HEK293 (cell line): ENCODE results near the gene ALDH16A1.

Source experiments
- KLF10 ChIP-seq: fragments of 450-650 bp; IDR thresholded peaks from 2 replicates; pipeline ENCODE4 v1.5.1; 2018; ENCODE audit warnings: missing biosample characterization, mild to moderate bottlenecking, missing genetic modification characterization
- KLF16 ChIP-seq: fragments of 450-650 bp; formaldehyde crosslinking; IDR thresholded peaks from 2 replicates; pipeline ENCODE4 v1.5.1; 2017; ENCODE audit warnings: missing biosample characterization, missing genetic modification characterization
- PRDM1 ChIP-seq: fragments of 450-650 bp; formaldehyde crosslinking; IDR thresholded peaks from 2 replicates; pipeline ENCODE4; 2016; ENCODE audit warnings: missing biosample characterization, missing genetic modification characterization
- SCRT2 ChIP-seq: fragments of 450-650 bp; formaldehyde crosslinking; IDR thresholded peaks from 2 replicates; pipeline ENCODE4 v1.5.1; 2016; ENCODE audit warnings: missing biosample characterization, missing genetic modification characterization
- SP2 ChIP-seq: fragments of 450-650 bp; formaldehyde crosslinking; IDR thresholded peaks from 2 replicates; pipeline ENCODE4 v1.5.1; 2016; ENCODE audit warnings: missing biosample characterization, missing genetic modification characterization
- ZBTB7A ChIP-seq: fragments of 450-650 bp; formaldehyde crosslinking; IDR thresholded peaks from 2 replicates; pipeline ENCODE4 v1.5.1; 2016; ENCODE audit warnings: low read depth, missing biosample characterization, missing genetic modification characterization
- ZBTB8A ChIP-seq: fragments of 450-650 bp; formaldehyde crosslinking; IDR thresholded peaks from 2 replicates; pipeline ENCODE4 v1.5.1; 2016; ENCODE audit warnings: missing biosample characterization, missing genetic modification characterization
- ZFP3 ChIP-seq: fragments of 450-650 bp; formaldehyde crosslinking; IDR thresholded peaks from 2 replicates; pipeline ENCODE4 v1.5.1; 2016; ENCODE audit warnings: low read depth, missing biosample characterization, missing genetic modification characterization
- ZNF274 ChIP-seq, 2 experiments: fragments of 200-500 bp in 1 of 2; fragments of 450-650 bp in 1 of 2; sonication (Bioruptor generic) in 1 of 2; formaldehyde crosslinking in 1 of 2; IDR thresholded peaks; 2 replicates each; pipeline versions ENCODE4 v1.5.1 to v1.6.1; 2014 to 2016; ENCODE audit warnings: borderline replicate concordance in 1 of 2, inconsistent platforms in 1 of 2, low read length in 1 of 2, missing biosample characterization in 1 of 2, missing genetic modification characterization in 1 of 2
- ZNF292 ChIP-seq: fragments of 450-650 bp; formaldehyde crosslinking; IDR thresholded peaks from 2 replicates; pipeline ENCODE4 v1.5.1; 2016; ENCODE audit warnings: low read depth, missing biosample characterization, missing genetic modification characterization, borderline replicate concordance
- ZNF335 ChIP-seq: fragments of 450-650 bp; formaldehyde crosslinking; conservative IDR thresholded peaks from 2 replicates; pipeline ENCODE4 v1.5.1; 2016; ENCODE audit warnings: missing biosample characterization, missing genetic modification characterization
- TF ChIP-seq, protein P1 (sequence below): fragments of 450-650 bp; formaldehyde crosslinking; IDR thresholded peaks from 2 replicates; pipeline ENCODE4 v1.5.1; 2016; ENCODE audit warnings: missing biosample characterization, missing genetic modification characterization
- TF ChIP-seq, protein P2 (sequence below): fragments of 450-650 bp; formaldehyde crosslinking; IDR thresholded peaks from 2 replicates; pipeline ENCODE4 v1.5.1; 2016; ENCODE audit warnings: missing biosample characterization, missing genetic modification characterization
- TF ChIP-seq, protein P3 (sequence below): fragments of 450-650 bp; formaldehyde crosslinking; IDR thresholded peaks from 2 replicates; pipeline ENCODE4 v1.5.1; 2016; ENCODE audit warnings: missing biosample characterization, missing genetic modification characterization

DNA sequence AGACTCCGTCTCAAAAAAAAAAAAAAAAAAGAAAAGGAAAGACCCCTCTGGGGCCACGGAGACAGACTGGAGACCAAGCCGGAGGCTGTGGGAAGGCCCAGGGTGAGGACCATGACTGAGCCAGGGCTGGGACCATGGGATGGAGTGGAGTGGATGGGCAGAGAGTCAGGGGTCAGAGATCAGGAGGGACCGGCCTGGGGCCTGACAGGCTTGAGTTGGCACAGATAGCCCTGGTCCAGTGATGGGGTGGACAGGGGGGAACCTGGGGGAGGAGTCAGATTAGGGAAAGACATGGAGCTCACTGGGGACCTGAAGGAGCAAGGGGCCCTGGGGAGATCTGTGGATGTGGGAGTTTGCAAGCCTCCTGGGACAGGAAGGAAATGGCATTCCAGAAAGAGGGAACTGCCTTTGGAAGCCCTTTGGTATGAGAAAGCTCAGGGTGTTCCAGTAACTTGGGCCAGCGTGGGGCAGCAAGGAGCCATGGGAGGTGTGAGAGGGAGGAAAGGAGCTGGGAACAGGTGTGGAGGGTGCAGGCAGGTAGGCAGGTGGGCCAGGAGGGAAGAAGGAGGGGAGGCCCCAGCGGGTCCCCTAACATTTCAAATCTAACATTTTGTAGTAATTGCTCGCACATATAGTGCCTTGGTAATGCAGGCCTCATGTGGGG, 28.1 kb downstream of the ALDH16A1 start:
- TF ChIP-seq, protein P1, sequence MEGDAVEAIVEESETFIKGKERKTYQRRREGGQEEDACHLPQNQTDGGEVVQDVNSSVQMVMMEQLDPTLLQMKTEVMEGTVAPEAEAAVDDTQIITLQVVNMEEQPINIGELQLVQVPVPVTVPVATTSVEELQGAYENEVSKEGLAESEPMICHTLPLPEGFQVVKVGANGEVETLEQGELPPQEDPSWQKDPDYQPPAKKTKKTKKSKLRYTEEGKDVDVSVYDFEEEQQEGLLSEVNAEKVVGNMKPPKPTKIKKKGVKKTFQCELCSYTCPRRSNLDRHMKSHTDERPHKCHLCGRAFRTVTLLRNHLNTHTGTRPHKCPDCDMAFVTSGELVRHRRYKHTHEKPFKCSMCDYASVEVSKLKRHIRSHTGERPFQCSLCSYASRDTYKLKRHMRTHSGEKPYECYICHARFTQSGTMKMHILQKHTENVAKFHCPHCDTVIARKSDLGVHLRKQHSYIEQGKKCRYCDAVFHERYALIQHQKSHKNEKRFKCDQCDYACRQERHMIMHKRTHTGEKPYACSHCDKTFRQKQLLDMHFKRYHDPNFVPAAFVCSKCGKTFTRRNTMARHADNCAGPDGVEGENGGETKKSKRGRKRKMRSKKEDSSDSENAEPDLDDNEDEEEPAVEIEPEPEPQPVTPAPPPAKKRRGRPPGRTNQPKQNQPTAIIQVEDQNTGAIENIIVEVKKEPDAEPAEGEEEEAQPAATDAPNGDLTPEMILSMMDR = no peak; the same call in 1 of the 2 replicates
- TF ChIP-seq SP2 (tag by site-specific recombination) = no peak
- TF ChIP-seq ZNF292 (tag by site-specific recombination) = no peak
- TF ChIP-seq ZNF335 = no peak
- TF ChIP-seq KLF16 (tag by site-specific recombination) = no peak
- no peak for TF ChIP-seq ZBTB8A
- TF ChIP-seq, protein P2, sequence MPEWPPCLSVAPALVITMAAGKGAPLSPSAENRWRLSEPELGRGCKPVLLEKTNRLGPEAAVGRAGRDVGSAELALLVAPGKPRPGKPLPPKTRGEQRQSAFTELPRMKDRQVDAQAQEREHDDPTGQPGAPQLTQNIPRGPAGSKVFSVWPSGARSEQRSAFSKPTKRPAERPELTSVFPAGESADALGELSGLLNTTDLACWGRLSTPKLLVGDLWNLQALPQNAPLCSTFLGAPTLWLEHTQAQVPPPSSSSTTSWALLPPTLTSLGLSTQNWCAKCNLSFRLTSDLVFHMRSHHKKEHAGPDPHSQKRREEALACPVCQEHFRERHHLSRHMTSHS (tag by site-specific recombination) = no peak
- no peak for TF ChIP-seq ZBTB7A
- no peak for TF ChIP-seq ZFP3 (tag by site-specific recombination)
- TF ChIP-seq SCRT2 (tag by site-specific recombination) = no peak
- TF ChIP-seq ZNF274 (IDR thresholded peaks at IDR 0.05; ENCODE audit: low read length) = no peak
- TF ChIP-seq ZNF274 (tag by site-specific recombination; IDR thresholded peaks at IDR 0.05; ENCODE audit: borderline replicate concordance) = no peak
- TF ChIP-seq, protein P3, sequence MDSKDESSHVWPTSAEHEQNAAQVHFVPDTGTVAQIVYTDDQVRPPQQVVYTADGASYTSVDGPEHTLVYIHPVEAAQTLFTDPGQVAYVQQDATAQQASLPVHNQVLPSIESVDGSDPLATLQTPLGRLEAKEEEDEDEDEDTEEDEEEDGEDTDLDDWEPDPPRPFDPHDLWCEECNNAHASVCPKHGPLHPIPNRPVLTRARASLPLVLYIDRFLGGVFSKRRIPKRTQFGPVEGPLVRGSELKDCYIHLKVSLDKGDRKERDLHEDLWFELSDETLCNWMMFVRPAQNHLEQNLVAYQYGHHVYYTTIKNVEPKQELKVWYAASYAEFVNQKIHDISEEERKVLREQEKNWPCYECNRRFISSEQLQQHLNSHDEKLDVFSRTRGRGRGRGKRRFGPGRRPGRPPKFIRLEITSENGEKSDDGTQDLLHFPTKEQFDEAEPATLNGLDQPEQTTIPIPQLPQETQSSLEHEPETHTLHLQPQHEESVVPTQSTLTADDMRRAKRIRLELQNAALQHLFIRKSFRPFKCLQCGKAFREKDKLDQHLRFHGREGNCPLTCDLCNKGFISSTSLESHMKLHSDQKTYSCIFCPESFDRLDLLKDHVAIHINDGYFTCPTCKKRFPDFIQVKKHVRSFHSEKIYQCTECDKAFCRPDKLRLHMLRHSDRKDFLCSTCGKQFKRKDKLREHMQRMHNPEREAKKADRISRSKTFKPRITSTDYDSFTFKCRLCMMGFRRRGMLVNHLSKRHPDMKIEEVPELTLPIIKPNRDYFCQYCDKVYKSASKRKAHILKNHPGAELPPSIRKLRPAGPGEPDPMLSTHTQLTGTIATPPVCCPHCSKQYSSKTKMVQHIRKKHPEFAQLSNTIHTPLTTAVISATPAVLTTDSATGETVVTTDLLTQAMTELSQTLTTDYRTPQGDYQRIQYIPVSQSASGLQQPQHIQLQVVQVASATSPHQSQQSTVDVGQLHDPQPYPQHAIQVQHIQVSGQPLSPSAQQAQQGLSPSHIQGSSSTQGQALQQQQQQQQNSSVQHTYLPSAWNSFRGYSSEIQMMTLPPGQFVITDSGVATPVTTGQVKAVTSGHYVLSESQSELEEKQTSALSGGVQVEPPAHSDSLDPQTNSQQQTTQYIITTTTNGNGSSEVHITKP (tag by site-specific recombination) = no peak
- no peak for TF ChIP-seq PRDM1 (tag by site-specific recombination)
- no peak for TF ChIP-seq KLF10 (tag by site-specific recombination)
